HepG2 (cell line): ENCODE results near the gene TOP1. TPM values are rescaled to one million over a fixed set of nuclear protein-coding genes. Genes with fewer than 3 reads are reported as not detected.

ENCODE experiments used
- ATAC-seq: fragments of 200-7000 bp; cut with Tn5 transposase; 3 replicates; pipeline ENCODE4 v1.9.1; 2020; ENCODE audit warnings: mild to moderate bottlenecking, moderate library complexity
- BruUV-seq: library from RNA; stranded (reverse); fragments of 400-500 nt; replicated peaks from 2 replicates; lab custom pipeline; 2021; lab: Mats Ljungman, UMichigan
- CTCF ChIA-PET: fragments of 300-600 bp; formaldehyde crosslinking; extraction: SDS; loops from one replicate; lab custom pipeline; 2021; ENCODE audit warnings: low total read pairs, inconsistent platforms, low intra/inter-chr PET ratio; lab: Yijun Ruan, JAX
- POLR2A ChIA-PET: fragments of 350-600 bp; sonication (Branson Sonifier 250); formaldehyde crosslinking; loops from one replicate; lab custom pipeline; 2020; ENCODE audit warnings: antibody characterized with exemption, inconsistent platforms; lab: Yijun Ruan, JAX
- DNase-seq: peaks from one replicate; pipeline ENCODE4 v3.0.0-alpha.2; 2015; ENCODE audit warnings: low spot score
- FAIRE-seq: peaks from 3 replicates; lab custom pipeline; 2011; peaks lifted over from hg19 to GRCh38; lab: Jason Lieb, UNC
- H2AFZ ChIP-seq: one replicate; pipeline ENCODE4 v1.6.1; 2011; ENCODE audit warnings: low read length, inconsistent platforms
- H3K27ac ChIP-seq: fragments of 300-600 bp; 3 replicates; pipeline ENCODE4 v1.8.0; 2011; ENCODE audit warnings: mixed run types, mild to moderate bottlenecking, mixed read lengths, low read length, inconsistent platforms; ENCODE audit not compliant: insufficient read depth; ENCODE audit errors: extremely low read length
- H3K27me3 ChIP-seq, 2 experiments: fragments of 200-600 bp in 1 of 2; 2 replicates in 1 of 2; 3 replicates in 1 of 2; pipeline versions ENCODE4 v1.6.0 to v1.8.0; 2011; ENCODE audit warnings: low read length in 2 of 2, mild to moderate bottlenecking in 2 of 2, moderate library complexity in 2 of 2, inconsistent platforms in 1 of 2; ENCODE audit not compliant: insufficient read depth in 2 of 2, control insufficient read depth in 1 of 2
- H3K36me3 ChIP-seq, 2 experiments: fragments of 200-600 bp in 1 of 2; replicated peaks in 1 of 2; 2 replicates in 1 of 2; 3 replicates in 1 of 2; pipeline versions ENCODE4 v1.5.1 to v1.8.0; 2011; ENCODE audit warnings: low read length in 2 of 2, inconsistent platforms in 1 of 2; ENCODE audit not compliant: insufficient read depth in 2 of 2, control insufficient read depth in 1 of 2
- H3K4me1 ChIP-seq: 2 replicates; pipeline ENCODE4 v1.5.1; 2012; ENCODE audit warnings: low read length, inconsistent platforms; ENCODE audit not compliant: insufficient read depth
- H3K4me2 ChIP-seq: 2 replicates; pipeline ENCODE4 v1.6.0; 2011; ENCODE audit warnings: low read depth, low read length, inconsistent platforms
- H3K4me3 ChIP-seq, 3 experiments: fragments of 200-600 bp in 1 of 3; sonication (generic), shearing (Covaris generic) in 1 of 3; replicated peaks in 1 of 3; 2 replicates each; pipeline ENCODE4 v1.5.1; 2011 to 2016; ENCODE audit warnings: low read length in 3 of 3, inconsistent platforms in 2 of 3, low read depth in 2 of 3, mild to moderate bottlenecking in 2 of 3, control low read depth in 1 of 3, mixed read lengths in 1 of 3; ENCODE audit not compliant: insufficient read depth in 1 of 3
- H3K79me2 ChIP-seq: one replicate; pipeline ENCODE4 v1.6.1; 2011; ENCODE audit warnings: low read length, inconsistent platforms; ENCODE audit not compliant: insufficient read depth
- H3K9ac ChIP-seq: 2 replicates; pipeline ENCODE4 v1.6.0; 2011; ENCODE audit warnings: mild to moderate bottlenecking, low read depth, low read length, inconsistent platforms; ENCODE audit not compliant: insufficient read depth
- H3K9me3 ChIP-seq: 2 replicates; pipeline ENCODE4 v1.5.1; 2012; ENCODE audit warnings: mild to moderate bottlenecking, low read length
- H4K20me1 ChIP-seq: 2 replicates; pipeline ENCODE4 v1.6.0; 2011; ENCODE audit warnings: inconsistent platforms, mild to moderate bottlenecking, low read length, moderate library complexity; ENCODE audit not compliant: insufficient read depth
- ASH2L ChIP-seq: fragments of 300-600, 200-600 bp; sonication (generic); IDR thresholded peaks from 2 replicates; pipeline ENCODE4 v1.7.0; 2017; ENCODE audit warnings: low read depth, mild to moderate bottlenecking, moderate library complexity, mixed read lengths, low read length; ENCODE audit not compliant: insufficient read length
- HOXA3 ChIP-seq: sonication (generic); formaldehyde crosslinking; IDR thresholded peaks from 2 replicates; pipeline ENCODE4 v1.5.0; 2020; ENCODE audit warnings: missing genetic modification reagents
- MED13 ChIP-seq: sonication (generic); formaldehyde crosslinking; IDR thresholded peaks from 2 replicates; pipeline ENCODE4 v1.5.0; 2020; ENCODE audit warnings: missing genetic modification reagents
- MEIS1 ChIP-seq: sonication (generic); formaldehyde crosslinking; IDR thresholded peaks from 2 replicates; pipeline ENCODE4 v1.9.0; 2021; ENCODE audit warnings: mild to moderate bottlenecking, missing genetic modification reagents, moderate library complexity, borderline replicate concordance
- MXI1 ChIP-seq: IDR thresholded peaks from 3 replicates; pipeline ENCODE4 v1.6.1; 2012; ENCODE audit warnings: low read depth, low read length, inconsistent platforms, borderline replicate concordance
- NR2F2 ChIP-seq: IDR thresholded peaks from 2 replicates; pipeline ENCODE4 v1.6.1; 2012; ENCODE audit warnings: low read depth, inconsistent platforms, borderline replicate concordance
- SATB2 ChIP-seq: sonication (generic); formaldehyde crosslinking; IDR thresholded peaks from 2 replicates; pipeline ENCODE4 v1.5.0; 2020; ENCODE audit warnings: missing genetic modification reagents
- SIN3A ChIP-seq: IDR thresholded peaks from 2 replicates; pipeline ENCODE4 v1.6.1; 2011; ENCODE audit warnings: low read depth, mild to moderate bottlenecking, control low read depth, low read length, borderline replicate concordance
- SKIL ChIP-seq: sonication (generic); formaldehyde crosslinking; IDR thresholded peaks from 2 replicates; pipeline ENCODE4 v1.8.0; 2022; ENCODE audit warnings: missing genetic modification reagents, mild to moderate bottlenecking, moderate library complexity, borderline replicate concordance
- SMARCC2 ChIP-seq: fragments of 450-650 bp; IDR thresholded peaks from 2 replicates; pipeline ENCODE4 v1.6.1; 2017; ENCODE audit warnings: antibody characterized with exemption, mild to moderate bottlenecking
- ZFY ChIP-seq: sonication (generic); formaldehyde crosslinking; IDR thresholded peaks from 2 replicates; pipeline ENCODE4 v1.4.0; 2020; ENCODE audit warnings: missing genetic modification reagents
- ZMYM2 ChIP-seq: sonication (generic); formaldehyde crosslinking; IDR thresholded peaks from 2 replicates; pipeline ENCODE4 v1.8.0; 2022; ENCODE audit warnings: mild to moderate bottlenecking, missing genetic modification reagents
- ZNF556 ChIP-seq: sonication (generic); formaldehyde crosslinking; IDR thresholded peaks from 2 replicates; pipeline ENCODE4 v1.4.0; 2020; ENCODE audit warnings: mild to moderate bottlenecking, missing genetic modification reagents, borderline replicate concordance
- ZNF567 ChIP-seq: sonication (generic); formaldehyde crosslinking; IDR thresholded peaks from 2 replicates; pipeline ENCODE4 v1.8.1; 2023; ENCODE audit warnings: mild to moderate bottlenecking, missing genetic modification reagents, borderline replicate concordance
- ZNF709 ChIP-seq: sonication (generic); formaldehyde crosslinking; IDR thresholded peaks from 2 replicates; pipeline ENCODE4 v1.5.0; 2020; ENCODE audit warnings: mild to moderate bottlenecking, missing genetic modification reagents
- ZNF800 ChIP-seq: sonication (generic); formaldehyde crosslinking; IDR thresholded peaks from 2 replicates; pipeline ENCODE4 v1.4.0; 2020; ENCODE audit warnings: missing genetic modification reagents
- WGBS: methylation state at CpG from one replicate; pipeline ENCODE4 v1.1.6; 2017; ENCODE audit warnings: low lambda C conversion rate; 5-methylcytosine and 5-hydroxymethylcytosine counted together
- in situ Hi-C: cut with HindIII; loops from 2 replicates; pipeline ENCODE4 v1.10.0; 2017; ENCODE audit warnings: low pct_unique_long_range_greater_than_20kb; ENCODE audit not compliant: extremely low pct_ligation_motif_present
- intact Hi-C: fragments of 100-400 bp; cut with micrococcal nuclease; formaldehyde crosslinking; loops from one replicate; pipeline ENCODE4 v1.10.0; 2022; ENCODE audit not compliant: unreplicated experiment
- polyA plus RNA-seq, 8 experiments: library from polyadenylated mRNA; depleted of rRNA in 3 of 8; stranded (reverse) in 7 of 8; unstranded in 1 of 8; fragments of >200 nt; fragmentation: Illumina TruSeq in 4 of 8; extraction: Trizol in 4 of 8; gene quantifications; 2 replicates each; pipeline versions ENCODE4 v1.2.1 to v1.2.3, GENCODE V29; 2011 to 2016; ENCODE audit warnings: low read depth in 4 of 8, missing spikeins in 1 of 8, mixed read lengths in 1 of 8; ENCODE audit not compliant: insufficient read depth in 1 of 8
- total RNA-seq, 5 experiments: library from RNA; depleted of rRNA; stranded (reverse); fragments of >200 nt; fragmentation: Illumina TruSeq; extraction: Trizol; gene quantifications; 2 replicates each; pipeline ENCODE4 v1.2.3, GENCODE V29; 2016; ENCODE audit warnings: low read depth in 1 of 5
- TF ChIP-seq, protein P1 (sequence below): sonication (generic); formaldehyde crosslinking; IDR thresholded peaks from 2 replicates; pipeline ENCODE4 v1.8.0; 2022; ENCODE audit warnings: mild to moderate bottlenecking, missing genetic modification reagents, borderline replicate concordance

TOP1 gene
- total and polyA plus RNA-seq, 2 of the 13 experiments (the other 11 are each of a cell fraction or from before 2014, with no cell fraction given): 10.2 to 19.4 TPM

DNA sequence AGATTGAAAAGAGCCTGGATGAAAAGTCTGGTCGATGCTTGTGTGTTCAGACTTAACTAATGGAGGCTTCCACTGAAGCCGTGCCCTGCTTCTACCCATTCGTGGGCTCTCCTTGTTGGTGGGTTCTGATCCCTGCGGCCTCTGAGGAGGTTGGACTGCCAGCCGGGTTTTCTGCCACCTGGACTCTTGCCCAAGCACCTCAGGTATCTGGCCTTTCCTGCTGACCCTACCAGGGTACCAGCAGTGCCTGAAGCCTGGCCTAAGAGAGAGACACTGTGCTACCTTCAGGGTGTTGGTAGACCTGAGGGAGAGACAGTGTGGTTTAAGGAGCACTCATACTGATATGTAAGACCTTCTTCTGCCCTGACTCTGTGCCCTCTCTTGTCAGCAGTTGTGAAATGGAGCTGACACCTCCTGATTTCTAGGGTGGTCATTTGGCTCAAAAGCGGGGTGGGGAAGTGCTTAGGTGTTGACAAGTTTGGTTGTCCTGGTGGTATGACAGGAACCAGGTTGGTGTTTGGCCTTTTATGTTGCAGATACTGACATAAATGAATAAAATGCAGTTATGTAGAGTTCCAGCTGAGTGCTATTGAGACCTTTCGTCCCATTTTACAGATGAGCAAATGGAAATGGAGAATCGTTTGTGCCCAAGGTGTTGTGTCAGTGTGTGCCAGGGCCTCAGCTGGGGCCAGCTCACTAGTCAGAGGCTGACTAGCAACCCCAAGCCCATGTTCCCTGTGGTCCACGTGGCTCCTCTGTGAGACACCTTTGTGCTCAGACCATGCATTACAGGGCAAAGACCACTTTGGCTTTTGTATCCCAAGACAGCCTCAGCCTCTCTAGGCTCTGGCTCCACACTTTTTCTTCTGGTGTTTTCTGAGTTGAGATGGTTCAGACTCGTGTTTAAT lies 111.9 kb downstream of the TOP1 start:
- CTCF ChIA-PET: no interaction called here
- TF ChIP-seq ZNF556 (no peak; the same call in 1 of the 2 replicates), ZNF567 (CRISPR knock-in tag) (no peak; the same call in 1 of the 2 replicates), SATB2 (no peak), SMARCC2 (no peak), ZMYM2 (CRISPR knock-in tag) (0 out of 2 replicates have a peak, but pooled peaks have one; percentile 62), MED13 (CRISPR knock-in tag) (no peak), ZNF800 (CRISPR knock-in tag) (no peak), SKIL (CRISPR knock-in tag) (no peak), MEIS1 (CRISPR knock-in tag) (no peak), NR2F2 (no peak), SIN3A (peak; percentile 66; the same call in 1 of the 2 replicates), ZFY (CRISPR knock-in tag) (0 out of 2 replicates have a peak, but pooled peaks have one; percentile 37), ZNF709 (no peak), MXI1 (peak; percentile 84; the same call in 1 of the 3 replicates), ASH2L (peak; percentile 46), HOXA3 (peak; percentile 65; the same call in 1 of the 2 replicates)
- TF ChIP-seq, protein P1, sequence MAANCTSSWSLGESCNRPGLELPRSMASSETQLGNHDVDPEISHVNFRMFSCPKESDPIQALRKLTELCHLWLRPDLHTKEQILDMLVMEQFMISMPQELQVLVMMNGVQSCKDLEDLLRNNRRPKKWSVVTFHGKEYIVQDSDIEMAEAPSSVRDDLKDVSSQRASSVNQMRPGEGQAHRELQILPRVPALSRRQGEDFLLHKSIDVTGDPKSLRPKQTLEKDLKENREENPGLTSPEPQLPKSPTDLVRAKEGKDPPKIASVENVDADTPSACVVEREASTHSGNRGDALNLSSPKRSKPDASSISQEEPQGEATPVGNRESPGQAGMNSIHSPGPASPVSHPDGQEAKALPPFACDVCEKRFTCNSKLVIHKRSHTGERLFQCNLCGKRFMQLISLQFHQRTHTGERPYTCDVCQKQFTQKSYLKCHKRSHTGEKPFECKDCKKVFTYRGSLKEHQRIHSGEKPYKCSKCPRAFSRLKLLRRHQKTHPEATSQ: no peak

More for the DNA sequence above, 111.9 kb downstream of the TOP1 start:
- in situ Hi-C loops (no loop called here), intact Hi-C loops (no loop called here)
- POLR2A ChIA-PET: no interaction called here
- Histone ChIP-seq H2AFZ (no peak overlapping the region), H3K4me2 (peak overlapping the region; percentile 97), H4K20me1 (peaks cover 11% of the 10 kb centered on the region), H3K27me3 (no peaks in the 10 kb centered on the region), H3K4me3 (peak overlapping the region in 1 of 3 experiments; percentile 37; a peak in 2 of 6 replicates), H3K36me3 (peaks cover 8 to 15% of the 10 kb centered on the region in 2 experiments), H3K79me2 (peaks cover 80% of the 10 kb centered on the region), H3K9ac (peak overlapping the region; percentile 96), H3K27ac (peak overlapping the region; percentile 64), H3K4me1 (peaks cover 57% of the 10 kb centered on the region), H3K9me3 (no peaks in the 10 kb centered on the region)
- ATAC-seq (no peak; the same call in 2 of the 3 replicates), DNase-seq (peak; percentile 69), FAIRE-seq (peak; percentile 48)
- 67% methylated on average over 10 of the region's 10 CpGs for WGBS
- BruUV-seq: no TSS peak
